Measurements from ENCODE around the gene SAFB2.

SAFB2 gene

DNA sequence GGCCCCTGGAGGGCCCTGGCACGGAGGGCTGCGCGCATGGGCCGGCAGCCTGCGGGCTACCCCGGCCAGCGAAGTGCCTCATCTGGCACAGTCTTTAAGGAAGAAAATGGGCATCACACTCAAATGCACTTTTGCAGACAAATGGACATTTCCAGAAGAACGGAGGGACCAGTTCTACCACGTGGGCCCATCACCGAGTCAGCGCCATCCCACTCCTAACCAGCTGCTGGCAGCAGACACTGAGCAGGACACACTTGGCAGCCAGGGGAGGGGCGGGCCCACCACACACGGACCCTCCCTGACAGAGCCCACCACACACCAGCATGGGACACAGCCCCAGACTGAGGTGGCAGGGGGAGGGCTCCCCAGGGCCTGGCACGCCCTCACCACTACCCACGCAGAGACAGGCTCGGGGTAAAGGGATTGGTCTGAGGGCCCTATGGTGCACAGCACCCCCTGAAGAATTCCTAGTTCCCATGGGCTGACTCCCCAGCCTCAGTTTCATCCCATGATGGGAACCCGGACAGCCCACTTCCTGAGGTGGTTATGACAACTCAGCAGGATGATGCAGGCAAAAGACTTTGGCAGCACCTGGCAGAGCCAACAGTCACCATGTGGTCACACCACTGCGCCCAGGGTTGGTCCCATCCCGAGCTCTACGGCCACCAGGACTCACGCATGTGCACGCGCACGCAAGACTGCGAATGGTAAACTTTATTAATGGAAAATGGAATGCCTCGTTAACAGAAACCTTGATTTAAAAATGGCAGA lies 36.1 kb downstream of the SAFB2 start:
- H3K4me3 ChIP-seq (ENCODE audit: low read depth in 1 of 2, low read length in 2 of 2) = no peak overlapping the region
- peaks cover 42 to 69% of the 10 kb centered on the region in 2 donors for H3K36me3 ChIP-seq (ENCODE audit: control insufficient read depth in 1 of 2, insufficient read depth in 2 of 2, low read length in 2 of 2)
- H3K4me1 ChIP-seq (ENCODE audit: control insufficient read depth in 1 of 2, insufficient read depth in 2 of 2, low read length in 2 of 2) = no peaks in the 10 kb centered on the region
- H3K27ac ChIP-seq (ENCODE audit: low read depth, low read length) = no peak overlapping the region
- no peak overlapping the region for H3K9ac ChIP-seq (ENCODE audit: low read depth in 1 of 2, low read length in 2 of 2)
- H3K9me3 ChIP-seq (ENCODE audit: control insufficient read depth in 1 of 2, low read length in 2 of 2) = no peaks in the 10 kb centered on the region
- H3K27me3 ChIP-seq (ENCODE audit: control insufficient read depth in 1 of 2, insufficient read depth in 2 of 2, low read length in 2 of 2) = no peaks in the 10 kb centered on the region

DNA sequence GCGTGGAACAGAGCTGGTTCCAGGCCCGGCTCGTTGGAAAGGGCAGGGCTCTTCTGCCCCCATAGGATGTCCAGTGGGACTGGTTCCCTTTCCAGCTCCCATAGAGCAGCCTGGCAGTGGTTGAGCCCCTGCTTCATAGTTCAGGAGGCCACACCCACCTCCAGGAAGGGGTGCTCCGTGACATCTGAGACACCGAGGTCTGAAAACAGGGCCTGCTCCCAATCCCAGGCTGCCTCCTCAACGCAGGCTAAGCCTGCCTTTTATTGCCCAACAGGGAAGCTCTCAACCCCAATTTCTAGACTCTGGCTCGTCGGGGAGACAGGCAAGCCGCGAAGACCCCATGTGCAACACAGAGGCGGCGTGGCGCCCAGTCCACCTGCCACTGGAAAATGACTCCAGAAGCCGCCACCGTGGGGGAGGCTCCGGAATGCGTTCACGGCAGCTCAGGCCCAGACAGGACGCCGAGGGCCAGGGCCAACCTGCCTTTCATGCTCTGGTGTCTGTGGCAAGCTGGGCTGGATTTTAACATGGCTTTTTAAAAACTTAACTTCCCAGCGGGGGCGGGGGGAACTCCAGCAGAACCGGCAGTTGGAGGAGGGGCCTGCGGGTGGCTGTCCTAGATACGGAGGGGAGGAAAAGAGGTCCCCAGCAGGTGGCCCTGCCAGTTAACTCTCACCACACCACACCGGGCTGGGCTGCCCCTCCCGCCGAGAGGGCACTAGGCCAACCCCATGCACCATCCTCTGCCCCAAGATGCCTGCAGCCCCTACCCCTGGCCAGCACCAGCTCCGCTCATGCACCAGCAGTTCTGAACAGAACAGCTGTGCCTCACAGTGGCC lies 36.9 kb downstream of the SAFB2 start:
- Histone ChIP-seq H3K4me1 (ENCODE audit: control insufficient read depth in 1 of 2, insufficient read depth in 2 of 2, low read length in 2 of 2) (no peaks in the 10 kb centered on the region), H3K27ac (ENCODE audit: low read depth, low read length) (no peak overlapping the region), H3K4me3 (ENCODE audit: low read depth in 1 of 2, low read length in 2 of 2) (no peak overlapping the region), H3K9ac (ENCODE audit: low read depth in 1 of 2, low read length in 2 of 2) (no peak overlapping the region), H3K9me3 (ENCODE audit: control insufficient read depth in 1 of 2, low read length in 2 of 2) (no peaks in the 10 kb centered on the region), H3K27me3 (ENCODE audit: control insufficient read depth in 1 of 2, insufficient read depth in 2 of 2, low read length in 2 of 2) (no peaks in the 10 kb centered on the region), H3K36me3 (ENCODE audit: control insufficient read depth in 1 of 2, insufficient read depth in 2 of 2, low read length in 2 of 2) (peaks cover 40 to 63% of the 10 kb centered on the region in 2 donors)

DNA sequence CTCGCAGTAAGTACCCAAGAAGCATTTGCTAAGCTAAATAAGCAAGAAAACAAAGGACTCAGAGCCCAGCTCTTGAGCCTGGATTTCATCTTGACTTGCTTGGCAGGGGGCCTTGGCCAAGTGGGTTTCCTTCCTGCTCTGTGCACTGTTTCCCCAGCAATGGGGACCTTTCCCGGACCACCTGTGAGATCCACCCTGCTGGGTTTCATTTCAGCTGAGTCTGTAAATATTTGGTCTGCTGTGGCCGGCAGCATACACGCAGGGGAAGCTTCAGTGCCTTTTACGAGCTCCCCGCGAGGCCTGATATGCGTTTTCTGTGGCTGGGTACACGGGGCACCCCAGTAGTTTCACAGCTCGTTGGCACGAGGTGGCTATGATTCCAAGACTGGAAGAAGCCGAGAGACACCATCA lies 42.4 kb downstream of the SAFB2 start:
- no peaks in the 10 kb centered on the region for H3K9me3 ChIP-seq (ENCODE audit: control insufficient read depth in 1 of 2, low read length in 2 of 2)
- H3K27ac ChIP-seq (ENCODE audit: low read depth, low read length) = no peak overlapping the region

DNA sequence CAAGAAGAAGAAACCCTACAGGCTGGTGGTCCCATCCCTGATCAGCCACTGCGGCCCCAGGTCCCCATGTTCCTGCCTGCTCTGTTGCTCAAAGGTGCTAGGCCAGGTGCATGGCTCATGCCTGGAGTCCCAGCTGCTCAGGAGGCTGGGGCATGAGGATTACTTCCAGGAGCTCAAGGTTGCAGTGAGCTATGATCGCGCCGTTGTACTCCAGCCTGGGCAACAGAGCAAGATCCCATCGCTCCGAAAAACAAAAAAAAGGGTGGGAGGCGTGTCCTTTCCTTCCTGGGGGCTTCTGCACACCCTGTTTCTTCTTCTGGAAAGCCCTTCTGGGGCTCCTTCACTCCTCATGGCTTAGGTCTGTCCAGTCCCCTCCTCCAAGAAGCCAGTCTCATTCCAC lies 42.9 kb downstream of the SAFB2 start:
- no peak overlapping the region for H3K27ac ChIP-seq (ENCODE audit: low read depth, low read length)
- no peak overlapping the region for H3K4me3 ChIP-seq (ENCODE audit: low read depth in 1 of 2, low read length in 2 of 2)
- H3K36me3 ChIP-seq (ENCODE audit: control insufficient read depth in 1 of 2, insufficient read depth in 2 of 2, low read length in 2 of 2) = peaks cover 0 to 13% of the 10 kb centered on the region in 2 donors
- H3K9me3 ChIP-seq (ENCODE audit: control insufficient read depth in 1 of 2, low read length in 2 of 2) = no peaks in the 10 kb centered on the region
- no peaks in the 10 kb centered on the region for H3K27me3 ChIP-seq (ENCODE audit: control insufficient read depth in 1 of 2, insufficient read depth in 2 of 2, low read length in 2 of 2)
- peaks cover 3 to 4% of the 10 kb centered on the region in 2 donors for H3K4me1 ChIP-seq (ENCODE audit: control insufficient read depth in 1 of 2, insufficient read depth in 2 of 2, low read length in 2 of 2)
- H3K9ac ChIP-seq (ENCODE audit: low read depth in 1 of 2, low read length in 2 of 2) = no peak overlapping the region

More for the DNA sequence above, 42.4 kb downstream of the SAFB2 start:
- Histone ChIP-seq H3K4me1 (ENCODE audit: control insufficient read depth in 1 of 2, insufficient read depth in 2 of 2, low read length in 2 of 2) (peaks cover 3 to 4% of the 10 kb centered on the region in 2 donors), H3K27me3 (ENCODE audit: control insufficient read depth in 1 of 2, insufficient read depth in 2 of 2, low read length in 2 of 2) (no peaks in the 10 kb centered on the region), H3K36me3 (ENCODE audit: control insufficient read depth in 1 of 2, insufficient read depth in 2 of 2, low read length in 2 of 2) (peaks cover 0 to 15% of the 10 kb centered on the region in 2 donors), H3K9ac (ENCODE audit: low read depth in 1 of 2, low read length in 2 of 2) (no peak overlapping the region), H3K4me3 (ENCODE audit: low read depth in 1 of 2, low read length in 2 of 2) (no peak overlapping the region)

DNA sequence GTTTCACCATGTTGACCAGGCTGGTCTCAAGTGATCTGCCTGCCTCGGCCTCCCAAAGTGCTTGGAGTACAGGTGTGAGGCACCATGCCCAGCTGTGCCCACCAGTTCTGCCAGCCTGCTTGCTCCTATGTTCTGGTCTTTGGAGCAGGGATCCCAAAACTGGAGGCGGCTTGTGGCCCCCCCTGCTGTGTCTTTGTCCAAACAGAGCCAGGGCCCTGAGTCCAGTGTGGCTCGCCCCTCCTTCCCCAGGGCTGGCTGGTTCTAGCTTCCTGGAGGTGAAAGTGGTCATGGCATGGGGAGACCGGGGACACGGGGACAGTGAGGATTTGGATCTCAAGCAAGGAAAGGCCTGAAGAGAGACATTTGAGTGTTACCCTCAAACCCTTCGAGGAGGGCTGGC lies 43.3 kb downstream of the SAFB2 start:
- Histone ChIP-seq H3K4me1 (ENCODE audit: control insufficient read depth in 1 of 2, insufficient read depth in 2 of 2, low read length in 2 of 2) (peaks cover 3 to 4% of the 10 kb centered on the region in 2 donors), H3K27me3 (ENCODE audit: control insufficient read depth in 1 of 2, insufficient read depth in 2 of 2, low read length in 2 of 2) (no peaks in the 10 kb centered on the region), H3K36me3 (ENCODE audit: control insufficient read depth in 1 of 2, insufficient read depth in 2 of 2, low read length in 2 of 2) (peaks cover 0 to 11% of the 10 kb centered on the region in 2 donors), H3K9ac (ENCODE audit: low read depth in 1 of 2, low read length in 2 of 2) (no peak overlapping the region), H3K27ac (ENCODE audit: low read depth, low read length) (no peak overlapping the region), H3K9me3 (ENCODE audit: control insufficient read depth in 1 of 2, low read length in 2 of 2) (no peaks in the 10 kb centered on the region), H3K4me3 (ENCODE audit: low read depth in 1 of 2, low read length in 2 of 2) (no peak overlapping the region)

DNA sequence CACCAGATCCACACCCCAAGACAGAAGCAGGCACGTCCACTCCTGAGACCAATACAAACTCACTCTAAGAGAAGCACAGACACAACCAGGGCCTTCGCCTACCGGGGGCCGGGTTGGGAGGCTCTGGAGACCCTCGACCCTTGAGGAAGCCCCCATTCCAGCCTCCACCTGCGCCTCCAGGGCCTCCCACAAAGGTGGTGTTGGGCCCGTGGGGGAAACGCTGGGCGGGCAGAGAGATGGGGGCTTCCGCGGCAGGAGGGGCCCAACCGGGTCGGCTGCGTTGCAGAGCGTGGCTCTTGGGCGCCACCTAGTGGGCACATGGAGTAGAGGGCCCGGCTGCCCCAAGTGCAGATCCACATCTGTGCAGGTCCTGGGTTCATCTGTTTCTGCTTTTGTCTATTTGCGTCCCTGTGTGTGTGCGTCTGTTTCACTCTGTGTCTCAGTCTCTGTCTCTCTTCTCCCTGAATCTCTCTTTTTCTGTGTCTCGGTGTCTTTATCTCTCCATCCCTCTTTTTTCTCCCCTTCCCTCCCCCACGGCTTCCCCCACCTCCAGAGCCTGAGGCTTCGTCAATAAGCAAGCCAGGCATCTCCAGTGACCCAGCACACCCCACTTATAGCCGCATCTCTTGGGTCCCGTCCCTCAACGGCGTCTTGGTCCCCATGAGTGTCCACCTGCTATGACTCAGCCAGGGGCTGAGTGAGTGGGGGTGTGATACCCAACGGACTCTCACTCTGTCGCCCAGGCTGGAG lies 44.3 kb downstream of the SAFB2 start:
- no peaks in the 10 kb centered on the region for H3K27me3 ChIP-seq (ENCODE audit: control insufficient read depth in 1 of 2, insufficient read depth in 2 of 2, low read length in 2 of 2)
- no peaks in the 10 kb centered on the region for H3K9me3 ChIP-seq (ENCODE audit: control insufficient read depth in 1 of 2, low read length in 2 of 2)
- peak overlapping the region in 1 of 2 donors; percentile 19 for H3K4me3 ChIP-seq (ENCODE audit: low read depth in 1 of 2, low read length in 2 of 2)
- H3K36me3 ChIP-seq (ENCODE audit: control insufficient read depth in 1 of 2, insufficient read depth in 2 of 2, low read length in 2 of 2) = peaks cover 0 to 6% of the 10 kb centered on the region in 2 donors
- H3K27ac ChIP-seq (ENCODE audit: low read depth, low read length) = no peak overlapping the region
- peaks cover 3 to 4% of the 10 kb centered on the region in 2 donors for H3K4me1 ChIP-seq (ENCODE audit: control insufficient read depth in 1 of 2, insufficient read depth in 2 of 2, low read length in 2 of 2)
- H3K9ac ChIP-seq (ENCODE audit: low read depth in 1 of 2, low read length in 2 of 2) = no peak overlapping the region

DNA sequence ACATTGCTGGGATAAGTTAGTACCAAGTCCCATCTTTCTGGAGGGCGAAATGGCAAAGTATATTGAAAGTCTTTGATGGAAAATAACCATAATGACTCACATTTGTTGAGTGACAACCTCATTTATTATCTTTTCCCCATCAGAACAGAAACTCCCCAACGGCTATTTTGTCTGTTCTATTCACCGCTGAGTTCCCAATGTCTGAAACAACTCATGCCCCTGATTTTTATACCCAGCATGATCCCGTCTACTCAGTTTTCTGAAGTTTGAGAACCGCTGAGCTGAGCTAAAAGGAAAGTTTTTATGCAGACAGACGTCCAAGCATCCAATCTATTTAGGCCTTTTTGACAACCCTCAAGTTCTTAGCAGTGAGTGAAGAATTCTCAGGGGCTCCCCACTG lies 47.0 kb downstream of the SAFB2 start:
- no peaks in the 10 kb centered on the region for H3K9me3 ChIP-seq (ENCODE audit: control insufficient read depth in 1 of 2, low read length in 2 of 2)
- H3K4me1 ChIP-seq (ENCODE audit: control insufficient read depth in 1 of 2, insufficient read depth in 2 of 2, low read length in 2 of 2) = peaks cover 3 to 4% of the 10 kb centered on the region in 2 donors
- H3K36me3 ChIP-seq (ENCODE audit: control insufficient read depth in 1 of 2, insufficient read depth in 2 of 2, low read length in 2 of 2) = no peaks in the 10 kb centered on the region
- H3K4me3 ChIP-seq (ENCODE audit: low read depth in 1 of 2, low read length in 2 of 2) = no peak overlapping the region
- no peaks in the 10 kb centered on the region for H3K27me3 ChIP-seq (ENCODE audit: control insufficient read depth in 1 of 2, insufficient read depth in 2 of 2, low read length in 2 of 2)
- H3K27ac ChIP-seq (ENCODE audit: low read depth, low read length) = no peak overlapping the region
- H3K9ac ChIP-seq (ENCODE audit: low read depth in 1 of 2, low read length in 2 of 2) = no peak overlapping the region

DNA sequence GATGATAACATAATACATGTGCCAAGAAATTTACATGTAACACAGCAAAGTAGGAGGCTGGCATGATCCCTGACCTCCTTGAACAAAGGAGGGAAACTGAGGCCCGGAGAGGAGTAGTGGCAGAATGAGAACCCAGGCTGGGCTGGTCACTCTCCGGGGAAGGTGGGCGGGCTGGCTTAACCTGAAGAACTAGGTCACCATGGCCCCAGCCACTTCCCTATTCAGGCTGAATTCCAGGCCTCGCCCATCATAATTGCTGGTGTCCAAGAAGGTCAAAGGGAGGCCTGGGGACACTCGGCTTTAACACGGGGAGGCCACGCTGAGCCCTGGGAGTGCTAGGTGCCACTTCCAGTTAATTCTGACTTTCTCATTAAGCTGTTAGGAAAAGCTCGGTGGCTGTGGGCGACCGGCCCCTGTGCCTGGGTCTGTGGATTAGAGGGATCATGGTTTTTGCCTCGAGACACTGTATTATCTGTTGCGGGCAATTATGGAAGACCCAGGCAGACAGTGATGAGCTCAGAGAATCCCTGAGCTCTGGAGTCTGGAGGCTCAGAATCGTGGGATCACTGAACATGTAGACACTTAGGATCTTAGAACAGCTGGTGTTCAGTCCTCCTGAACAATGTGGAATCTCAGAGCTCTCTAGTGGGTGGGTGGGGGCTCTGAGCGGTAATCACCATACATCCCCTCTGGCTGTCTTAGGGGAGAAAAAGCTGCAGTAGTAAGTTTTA lies 49.9 kb downstream of the SAFB2 start:
- no peak overlapping the region for H3K9ac ChIP-seq (ENCODE audit: low read depth in 1 of 2, low read length in 2 of 2)
- H3K27ac ChIP-seq (ENCODE audit: low read depth, low read length) = no peak overlapping the region

DNA sequence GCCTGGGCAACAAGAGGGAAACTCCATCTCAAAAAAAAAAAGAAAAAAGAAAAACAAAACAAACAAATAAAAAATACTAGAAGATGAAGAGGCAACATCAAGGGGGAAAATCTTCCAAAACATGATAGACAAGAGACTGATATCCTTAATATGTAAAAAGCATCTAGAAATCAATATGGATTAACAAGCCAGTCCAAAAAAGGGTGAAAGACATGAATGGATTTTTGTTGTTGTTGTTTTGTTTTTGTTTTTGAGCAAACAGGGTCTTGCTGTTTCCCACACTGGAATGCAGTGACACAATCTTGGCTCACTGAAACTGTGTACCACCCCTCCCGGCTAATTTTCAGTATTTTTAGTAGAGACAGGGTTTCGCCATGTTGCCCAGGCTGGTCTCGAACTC lies 50.8 kb downstream of the SAFB2 start:
- Histone ChIP-seq H3K9ac (ENCODE audit: low read depth in 1 of 2, low read length in 2 of 2) (no peak overlapping the region), H3K27ac (ENCODE audit: low read depth, low read length) (no peak overlapping the region), H3K9me3 (ENCODE audit: control insufficient read depth in 1 of 2, low read length in 2 of 2) (no peaks in the 10 kb centered on the region), H3K27me3 (ENCODE audit: control insufficient read depth in 1 of 2, insufficient read depth in 2 of 2, low read length in 2 of 2) (peaks cover 6% of the 10 kb centered on the region in 2 donors), H3K4me1 (ENCODE audit: control insufficient read depth in 1 of 2, insufficient read depth in 2 of 2, low read length in 2 of 2) (no peaks in the 10 kb centered on the region), H3K36me3 (ENCODE audit: control insufficient read depth in 1 of 2, insufficient read depth in 2 of 2, low read length in 2 of 2) (no peaks in the 10 kb centered on the region), H3K4me3 (ENCODE audit: low read depth in 1 of 2, low read length in 2 of 2) (no peak overlapping the region)

More for the DNA sequence above, 49.9 kb downstream of the SAFB2 start:
- H3K36me3 ChIP-seq (ENCODE audit: control insufficient read depth in 1 of 2, insufficient read depth in 2 of 2, low read length in 2 of 2) = no peaks in the 10 kb centered on the region
- no peaks in the 10 kb centered on the region for H3K4me1 ChIP-seq (ENCODE audit: control insufficient read depth in 1 of 2, insufficient read depth in 2 of 2, low read length in 2 of 2)
- H3K4me3 ChIP-seq (ENCODE audit: low read depth in 1 of 2, low read length in 2 of 2) = no peak overlapping the region
- H3K27me3 ChIP-seq (ENCODE audit: control insufficient read depth in 1 of 2, insufficient read depth in 2 of 2, low read length in 2 of 2) = no peaks in the 10 kb centered on the region
- no peaks in the 10 kb centered on the region for H3K9me3 ChIP-seq (ENCODE audit: control insufficient read depth in 1 of 2, low read length in 2 of 2)
